Activated CD4-positive, alpha-beta T cell treated with anti-CD3 and anti-CD28 coated beads, Interleukin-2, amount 50 U/mL, for 16 hours (primary cell): Measurements from ENCODE around the gene DCLK2.

ENCODE experiments used
- DNase-seq: peaks from one replicate; pipeline ENCODE4 v3.0.0-alpha.2; 2020

Gene DCLK2

DNA sequence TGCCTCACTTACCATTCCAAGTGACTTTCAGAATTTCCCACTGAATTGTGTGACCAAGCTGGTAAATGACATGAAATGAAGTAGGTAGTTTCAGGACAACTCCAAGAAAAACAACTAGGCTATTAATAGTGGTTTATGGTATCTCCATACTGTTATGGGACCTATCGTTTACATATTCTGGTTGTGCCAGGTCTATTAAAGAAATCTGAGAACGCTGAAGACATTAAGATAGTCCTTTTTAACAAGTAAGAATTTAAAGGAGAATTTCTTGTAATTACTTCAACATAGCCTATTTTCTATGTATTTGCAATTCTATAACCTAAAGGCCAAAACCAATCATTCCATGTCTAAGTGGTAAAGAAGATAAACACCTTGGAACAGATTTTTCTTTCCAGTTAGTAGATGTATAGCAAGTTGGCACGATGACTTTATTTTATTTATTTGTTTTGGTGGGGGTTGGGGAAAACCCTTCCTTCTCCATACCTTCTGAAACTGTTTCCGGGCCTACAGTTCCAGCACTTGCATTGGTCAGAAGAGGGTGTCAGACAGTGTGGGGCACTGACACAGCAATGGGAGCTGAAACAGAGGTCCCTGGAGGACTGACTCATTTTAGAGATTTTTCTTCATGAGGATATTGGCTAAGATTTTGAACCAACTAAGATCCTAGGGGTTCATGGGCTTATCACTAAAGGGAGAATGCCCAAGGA, 7.6 kb upstream of the DCLK2 start:
- no peak for DNase-seq

DNA sequence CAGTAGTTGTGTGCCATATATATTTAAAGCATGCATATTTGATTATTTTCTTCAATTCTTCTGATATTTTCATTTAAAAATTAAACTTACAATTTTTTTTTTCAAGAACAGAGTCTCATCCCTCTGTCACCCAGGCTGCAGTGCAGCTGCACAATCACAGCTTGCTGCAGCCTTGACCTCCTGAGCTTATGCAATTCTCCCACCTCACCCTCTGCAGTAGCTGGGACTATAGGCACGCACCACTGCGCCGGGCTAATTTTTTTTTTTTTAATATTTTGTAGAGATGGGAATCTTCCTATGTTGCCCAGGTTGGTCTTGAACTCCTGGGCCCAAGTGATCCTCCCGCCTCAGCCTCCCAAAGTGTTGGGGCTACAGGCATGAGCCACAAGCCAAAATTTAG, 5.8 kb upstream of the DCLK2 start:
- no peak for DNase-seq

DNA sequence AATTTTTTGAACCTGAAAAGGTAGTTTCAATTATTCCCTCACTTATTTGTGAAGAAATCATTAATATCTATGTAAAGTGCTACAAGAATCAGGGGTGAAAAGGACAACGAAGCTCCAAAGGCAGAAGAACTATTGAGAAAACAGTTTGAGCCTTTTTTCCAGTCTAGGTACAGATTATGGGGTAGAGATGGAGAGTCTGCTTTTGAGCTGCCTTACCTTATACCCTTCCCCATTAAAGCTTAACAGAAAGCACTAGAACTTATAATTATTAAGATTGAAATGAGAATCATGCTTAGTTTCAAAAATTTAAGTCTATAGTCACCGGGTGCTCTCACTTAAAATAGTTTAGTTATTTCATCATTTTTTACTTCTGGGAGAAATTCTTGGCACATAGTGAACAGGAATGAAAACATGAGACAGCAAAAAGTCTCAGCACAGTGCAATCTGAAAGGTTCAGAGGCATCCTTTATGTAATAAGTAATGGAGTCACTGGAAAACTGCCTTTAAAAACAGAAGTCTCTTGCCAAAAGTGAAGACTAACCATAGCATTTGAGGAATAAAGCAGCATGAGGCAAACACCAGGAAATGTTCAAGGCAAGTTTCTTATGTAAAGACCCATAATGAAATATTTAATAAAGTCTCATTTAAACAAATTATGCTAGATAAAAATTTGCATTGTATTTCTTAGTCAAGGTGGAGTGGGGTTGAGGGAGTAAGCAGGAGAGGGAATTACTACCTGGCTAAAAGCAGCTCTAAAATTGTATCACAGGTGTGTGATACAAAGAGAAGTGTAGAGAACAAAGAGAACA, 5.1 kb upstream of the DCLK2 start:
- DNase-seq, result no peak

DNA sequence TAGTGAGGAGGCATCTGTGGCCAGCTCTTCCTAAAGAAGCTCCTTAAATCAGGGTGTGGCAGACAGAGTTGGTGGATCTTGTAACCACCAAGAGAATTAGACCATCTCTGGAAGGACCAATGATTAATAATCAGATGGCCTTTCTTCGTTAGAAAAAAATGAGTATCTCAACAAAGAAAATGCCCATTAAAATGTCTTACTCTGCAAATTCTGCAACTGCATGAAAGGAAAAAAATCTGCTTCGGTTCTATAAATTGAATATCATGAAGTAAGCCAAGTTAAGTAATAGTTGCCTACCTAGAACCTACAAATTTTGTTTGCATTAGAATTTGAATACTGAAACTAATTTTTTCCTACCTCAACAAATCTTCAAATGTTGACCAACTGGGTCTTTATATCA, 4.2 kb upstream of the DCLK2 start:
- DNase-seq, result no peak

DNA sequence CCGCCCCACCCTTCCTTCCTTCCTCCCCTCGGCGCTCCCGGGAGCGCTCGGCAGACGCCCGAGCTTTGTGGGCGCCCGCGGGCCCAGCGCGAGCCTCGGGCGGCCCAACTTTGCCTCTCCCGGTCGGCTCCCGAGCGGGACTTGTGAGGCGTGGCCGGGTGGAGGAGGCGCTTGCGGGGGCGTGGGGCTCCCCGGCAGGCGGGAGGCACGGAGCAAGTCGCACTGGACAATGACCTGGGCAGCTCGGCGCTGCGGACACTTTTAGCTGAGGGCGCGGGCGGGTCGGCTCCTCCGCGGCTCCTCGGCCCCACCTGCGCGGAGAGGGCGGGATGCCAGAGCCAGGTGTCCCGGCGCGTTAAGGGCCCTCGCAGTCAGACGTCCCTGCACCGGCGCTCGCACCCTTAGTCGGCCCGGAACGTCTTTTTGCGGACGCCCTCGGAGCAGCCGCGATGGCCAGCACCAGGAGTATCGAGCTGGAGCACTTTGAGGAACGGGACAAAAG, 385 bp downstream of the DCLK2 start:
- DNase-seq, result no peak

DNA sequence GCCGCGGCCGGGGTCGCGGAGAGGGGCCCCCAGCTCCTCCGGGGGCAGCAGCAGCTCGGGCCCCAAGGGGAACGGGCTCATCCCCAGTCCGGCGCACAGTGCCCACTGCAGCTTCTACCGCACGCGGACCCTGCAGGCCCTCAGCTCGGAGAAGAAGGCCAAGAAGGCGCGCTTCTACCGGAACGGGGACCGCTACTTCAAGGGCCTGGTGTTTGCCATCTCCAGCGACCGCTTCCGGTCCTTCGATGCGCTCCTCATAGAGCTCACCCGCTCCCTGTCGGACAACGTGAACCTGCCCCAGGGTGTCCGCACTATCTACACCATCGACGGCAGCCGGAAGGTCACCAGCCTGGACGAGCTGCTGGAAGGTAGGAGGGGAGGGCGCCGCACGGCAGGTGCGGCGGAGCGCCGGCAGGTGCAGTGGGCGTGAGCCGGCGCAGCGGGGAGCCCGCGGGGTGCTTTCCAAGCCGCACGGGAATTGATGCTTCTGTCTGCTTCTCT, 886 bp downstream of the DCLK2 start:
- DNase-seq, result peak; percentile 18

DNA sequence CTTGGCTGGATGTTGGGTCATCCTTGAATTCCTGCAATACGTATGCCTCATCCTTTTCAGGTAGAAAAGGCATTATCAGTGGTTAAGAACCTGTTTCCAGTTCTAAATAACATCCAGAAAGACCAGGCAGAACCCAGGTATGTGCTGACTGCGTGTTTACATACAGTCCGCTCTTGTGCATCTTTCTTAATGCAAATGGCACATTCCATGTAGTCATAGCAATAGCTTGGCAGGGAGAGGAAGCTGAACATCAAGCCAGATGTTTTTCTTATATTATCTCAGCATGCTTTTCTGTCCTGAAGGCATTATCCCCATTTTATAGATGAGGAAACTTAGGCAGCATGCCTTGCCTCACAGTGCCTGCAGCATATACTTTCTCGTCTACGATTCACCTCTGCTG, 2.1 kb downstream of the DCLK2 start:
- DNase-seq, result no peak

DNA sequence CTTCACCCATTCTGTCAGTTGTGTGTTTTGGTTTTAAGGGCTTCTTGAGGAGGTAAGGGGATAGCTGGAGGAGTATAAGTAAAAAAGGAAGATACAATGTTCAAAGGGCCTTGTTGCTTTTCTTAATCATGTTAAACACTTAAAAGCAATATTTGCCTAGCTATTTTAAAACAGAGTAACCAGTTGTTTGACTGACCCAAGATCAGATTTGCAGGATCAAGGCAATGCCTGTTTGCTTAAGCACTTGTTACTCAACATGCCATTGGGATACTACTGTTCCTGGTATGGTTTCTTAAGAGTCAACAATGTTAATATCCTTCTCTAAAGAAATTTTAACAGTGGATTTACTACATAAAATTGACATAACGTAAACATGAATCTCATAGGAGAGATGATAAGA, 2.6 kb downstream of the DCLK2 start:
- no peak for DNase-seq

DNA sequence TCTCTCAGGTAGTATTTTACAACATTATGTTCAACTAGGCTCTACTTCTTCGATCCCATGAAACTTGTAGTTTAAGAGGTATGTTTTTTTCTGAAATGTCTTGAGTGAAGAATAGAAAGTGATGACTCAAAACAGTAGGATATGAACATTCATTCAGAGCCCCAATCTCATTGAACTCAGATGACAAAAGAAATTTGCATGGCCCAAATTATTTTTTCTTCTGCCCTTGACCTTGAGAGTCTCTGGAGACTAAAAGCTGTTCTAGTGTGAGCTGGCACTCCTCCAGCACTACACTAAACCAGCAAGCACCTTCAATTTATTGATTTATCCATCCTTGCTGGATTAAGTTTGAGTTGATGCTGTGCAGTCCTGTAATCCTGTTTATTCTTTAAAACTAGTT, 4.0 kb downstream of the DCLK2 start:
- peak; percentile 62 for DNase-seq

DNA sequence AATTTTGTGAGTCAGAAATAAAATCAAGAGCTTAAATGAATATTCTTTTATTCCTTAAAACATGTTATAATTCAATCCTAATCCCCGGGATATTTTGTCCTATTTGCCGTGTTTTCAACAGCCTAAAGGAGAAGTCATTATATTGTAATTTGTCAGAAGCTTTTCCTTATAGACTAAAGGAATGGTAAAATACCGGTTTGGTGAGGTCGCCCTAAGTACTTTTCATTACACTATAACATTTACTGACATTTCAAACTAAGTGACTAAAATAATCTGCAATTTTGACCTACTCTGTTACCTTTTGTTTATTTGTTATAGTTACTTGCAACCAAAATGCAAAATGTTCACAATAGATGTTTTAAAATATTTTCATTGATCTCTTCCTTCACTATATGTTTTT, 8.8 kb downstream of the DCLK2 start:
- no peak for DNase-seq

DNA sequence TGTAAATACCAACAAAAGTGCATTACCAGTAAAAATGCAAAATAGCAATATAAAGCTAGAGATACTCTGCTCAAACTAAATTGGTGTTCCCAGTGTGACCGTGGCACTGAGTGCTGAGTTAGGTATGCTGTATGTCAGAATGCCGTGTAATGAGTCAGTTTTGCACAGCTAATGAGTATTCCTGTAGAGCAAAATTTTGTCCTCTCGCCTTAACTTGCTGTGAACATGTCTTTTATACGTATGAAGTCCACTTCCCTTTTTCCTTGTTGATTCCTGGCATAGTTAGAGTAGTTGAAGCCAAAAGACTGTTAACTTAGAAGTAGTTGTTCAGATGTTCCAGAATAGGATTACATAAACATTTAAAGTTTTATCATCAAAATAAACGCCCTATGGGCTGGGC, 11.5 kb downstream of the DCLK2 start:
- DNase-seq, result no peak

DNA sequence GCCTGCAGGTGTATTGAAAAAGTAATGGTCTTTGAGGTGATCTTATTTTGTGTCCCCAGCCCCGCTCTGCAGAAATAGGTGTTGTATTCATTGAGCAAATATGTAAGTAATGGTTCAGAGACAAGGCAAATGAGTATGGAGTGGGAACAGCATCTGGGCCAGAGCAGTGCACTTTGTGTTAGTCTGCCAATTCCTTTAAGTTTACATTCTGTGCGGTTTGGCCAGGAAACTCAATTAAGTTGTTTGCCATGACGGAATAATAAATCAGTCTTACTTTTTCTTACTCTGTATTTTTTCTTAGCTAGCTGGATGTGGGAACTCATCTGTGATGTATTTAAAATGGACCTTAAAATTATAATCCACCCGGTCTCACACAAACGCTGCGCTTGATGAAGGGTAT, 12.6 kb downstream of the DCLK2 start:
- no peak for DNase-seq

DNA sequence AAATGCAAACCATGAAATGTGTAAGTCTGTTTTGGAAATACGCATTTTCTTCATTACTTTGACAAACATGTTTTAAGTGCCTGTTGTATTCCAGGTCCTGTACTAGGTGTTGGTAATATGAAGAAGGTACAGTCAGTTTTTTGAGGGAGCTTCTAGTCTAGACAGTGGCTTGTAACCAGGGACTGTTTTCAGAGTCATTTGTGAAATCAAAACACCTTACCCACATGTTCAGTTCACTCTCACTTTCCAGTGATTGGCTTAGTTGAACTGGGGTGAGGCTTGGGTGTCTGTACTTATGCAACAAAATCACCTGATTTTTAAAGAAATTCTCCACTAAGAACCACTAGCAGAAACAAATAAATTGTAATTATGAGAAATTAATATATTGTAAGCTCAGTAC, 16.4 kb downstream of the DCLK2 start:
- no peak for DNase-seq

DNA sequence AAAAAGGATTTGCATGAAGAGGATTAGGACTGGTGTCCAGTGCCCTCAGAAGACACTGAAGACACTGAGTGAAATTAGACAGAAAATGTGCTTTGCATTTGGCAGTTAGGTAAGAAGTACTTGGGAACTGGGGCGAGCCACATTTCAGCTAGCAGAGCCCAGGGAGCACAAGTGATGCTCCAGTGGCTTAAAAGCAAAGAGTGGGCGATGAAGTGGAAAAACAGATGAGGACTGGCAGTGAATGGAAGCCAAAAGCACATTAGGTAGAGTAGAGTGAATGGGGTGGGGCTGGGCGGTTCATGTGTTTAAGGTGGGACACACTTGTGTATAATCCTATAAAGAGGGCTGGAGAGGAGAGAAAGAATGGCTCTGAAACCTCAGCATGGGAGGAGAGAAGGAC, 18.4 kb downstream of the DCLK2 start:
- no peak for DNase-seq

DNA sequence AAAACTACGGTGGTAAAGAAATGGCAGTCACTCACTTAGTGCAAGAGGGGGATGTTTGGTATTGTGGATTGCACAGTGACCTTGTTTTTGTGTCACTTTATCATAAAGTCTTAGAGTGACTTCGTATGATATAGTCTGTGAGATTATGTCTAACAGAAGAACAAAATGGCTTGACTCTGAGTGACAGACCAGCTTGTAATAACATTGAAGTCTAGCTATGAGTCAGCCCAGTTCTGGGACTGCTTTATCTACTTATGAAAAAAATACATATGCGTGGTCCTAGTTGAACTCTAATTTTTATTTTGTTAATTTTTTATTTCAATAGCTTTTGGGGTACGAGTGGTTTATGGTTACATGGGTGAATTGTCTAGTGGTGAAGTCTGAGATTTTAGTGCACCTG, 20.0 kb downstream of the DCLK2 start:
- no peak for DNase-seq

DNA sequence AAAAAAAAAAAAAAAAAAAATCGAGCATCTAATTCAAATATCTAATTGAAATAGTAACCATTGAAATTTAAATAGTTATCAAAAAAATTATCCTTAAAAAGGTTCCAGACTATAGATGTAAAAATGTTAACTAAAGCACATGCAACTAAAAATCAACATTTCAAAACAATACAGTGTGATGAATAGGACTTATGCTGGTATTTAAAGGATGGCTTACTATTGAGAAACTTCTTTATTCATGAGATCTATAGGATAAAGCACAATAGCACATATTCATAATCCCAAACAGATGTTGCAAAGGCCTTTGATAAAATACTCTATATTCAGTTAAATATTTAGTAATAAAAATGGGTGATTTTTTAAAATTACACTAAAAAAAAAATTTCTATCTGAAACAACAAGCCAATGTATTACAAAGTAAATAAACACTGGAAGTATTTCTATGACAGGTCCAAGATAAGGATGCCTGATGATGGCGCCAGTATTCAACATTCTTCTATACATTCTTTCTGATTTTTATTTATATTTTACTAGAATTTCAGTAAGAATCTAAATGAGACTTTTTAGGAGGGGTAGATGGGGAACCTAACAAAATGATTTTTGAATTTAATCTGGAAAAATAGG, 26.3 kb downstream of the DCLK2 start:
- DNase-seq, result no peak

DNA sequence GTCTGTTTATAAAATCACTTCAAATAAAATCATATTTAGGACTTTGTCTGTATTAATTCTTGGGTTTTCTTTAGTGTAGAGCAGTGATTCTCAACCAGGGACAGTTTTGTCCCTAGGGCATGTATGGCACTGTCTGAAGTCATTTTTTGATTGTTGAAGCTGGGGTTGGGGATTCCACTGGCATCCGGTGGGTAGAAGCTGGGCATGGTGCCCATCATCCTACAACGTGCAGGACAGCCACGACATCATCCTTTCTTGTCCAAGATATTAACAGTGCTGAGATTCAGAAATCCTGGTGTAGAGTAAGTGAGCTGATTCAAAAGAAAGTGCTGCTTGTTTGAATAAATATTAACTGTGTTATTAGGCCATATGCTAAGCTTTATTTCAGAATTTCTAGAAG, 28.6 kb downstream of the DCLK2 start:
- no peak for DNase-seq

DNA sequence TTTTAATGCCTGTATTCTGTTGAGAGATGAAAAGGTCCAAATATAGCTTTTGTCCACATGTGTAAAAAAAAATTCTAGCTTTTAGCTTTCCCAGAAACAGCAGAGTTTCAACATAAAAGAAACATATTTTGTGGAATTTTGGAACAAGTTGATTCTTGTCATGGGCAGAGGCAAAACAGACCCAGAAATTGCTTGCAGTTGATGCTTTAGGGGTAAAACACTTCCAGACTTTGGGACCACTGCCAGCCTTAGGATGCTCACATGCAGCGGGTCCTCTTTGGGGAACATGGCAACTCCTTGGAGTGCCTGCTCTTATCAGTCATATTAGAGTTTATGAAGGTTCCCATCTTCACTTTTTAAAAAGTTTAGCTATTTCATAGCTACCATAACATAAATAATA, 30.4 kb downstream of the DCLK2 start:
- DNase-seq, result no peak

DNA sequence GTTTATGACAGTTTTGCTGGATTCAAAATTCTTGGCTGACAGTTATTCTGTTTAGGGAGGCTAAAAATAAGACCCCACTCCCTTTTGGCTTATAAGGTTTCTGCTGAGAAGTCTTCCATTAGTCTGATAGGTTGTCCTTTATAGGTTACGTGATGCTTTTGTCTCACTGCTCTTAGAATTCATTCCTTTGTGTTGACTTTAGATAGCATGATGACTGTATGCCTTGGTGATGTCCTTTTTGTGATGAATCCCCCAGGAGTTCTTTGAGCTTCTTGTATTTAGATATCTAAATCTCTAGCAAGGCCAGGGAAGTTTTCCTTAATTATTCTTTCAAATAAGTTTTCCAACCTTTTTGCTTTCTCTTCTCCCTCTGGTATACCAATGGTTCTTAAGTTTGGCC, 36.4 kb downstream of the DCLK2 start:
- no peak for DNase-seq

DNA sequence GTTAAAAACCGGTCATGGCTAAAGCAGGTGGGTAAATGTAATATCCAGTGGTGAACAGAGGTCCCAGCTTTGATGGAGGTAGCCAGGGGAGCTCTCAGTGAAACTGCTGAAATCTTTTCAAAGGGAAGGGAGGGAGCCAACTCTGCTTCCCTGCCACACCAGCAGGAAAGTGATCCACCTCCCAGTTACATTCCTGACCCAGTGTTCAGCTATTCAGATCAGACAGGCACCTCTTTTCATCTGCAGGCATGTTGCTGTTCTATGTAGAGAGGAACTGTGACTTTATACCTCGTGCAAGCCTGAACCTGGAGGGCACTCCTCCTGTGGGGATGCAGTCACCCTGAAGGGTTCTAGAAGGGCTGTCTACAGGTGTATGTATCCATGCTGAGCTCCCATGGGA, 37.6 kb downstream of the DCLK2 start:
- DNase-seq, result no peak

DNA sequence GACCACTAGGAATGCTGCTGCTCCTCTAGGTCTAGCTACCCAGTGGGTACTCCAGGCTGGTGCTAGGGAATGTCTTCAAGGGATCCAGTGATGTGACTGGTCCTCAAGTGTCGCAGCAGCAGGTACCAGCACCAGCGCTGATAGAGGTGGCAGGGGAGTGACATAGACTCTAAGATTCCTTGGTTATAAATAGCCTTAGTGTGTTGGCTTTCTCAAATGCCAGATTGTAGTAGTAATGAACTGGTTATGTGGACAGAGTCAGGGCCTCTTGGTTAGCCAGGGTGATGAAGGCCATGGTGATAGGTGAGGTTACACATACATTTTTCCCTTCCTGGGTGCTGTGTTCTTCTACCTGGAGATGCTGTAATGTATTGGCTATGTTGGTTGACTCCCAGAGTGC, 38.3 kb downstream of the DCLK2 start:
- DNase-seq, result no peak

DNA sequence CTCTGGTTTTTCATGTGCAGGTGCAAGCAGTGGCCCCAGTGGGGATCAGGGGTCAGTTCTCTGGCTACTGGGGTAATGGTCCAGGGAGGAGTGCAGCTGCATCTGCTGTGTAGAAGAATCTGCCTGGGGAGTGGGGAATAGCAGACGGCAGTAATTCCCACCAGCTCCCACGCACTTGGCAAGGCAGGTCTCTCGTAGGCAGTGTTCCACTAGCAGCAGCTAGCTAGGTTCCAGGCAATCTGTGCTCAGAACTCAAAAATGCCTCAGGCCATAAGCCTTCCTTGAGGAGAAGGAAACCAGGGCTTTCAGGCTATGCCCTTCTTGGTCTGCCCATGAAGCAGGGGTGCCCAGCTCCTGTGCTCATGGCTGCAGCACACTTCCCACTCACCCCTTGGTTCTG, 38.8 kb downstream of the DCLK2 start:
- no peak for DNase-seq

DNA sequence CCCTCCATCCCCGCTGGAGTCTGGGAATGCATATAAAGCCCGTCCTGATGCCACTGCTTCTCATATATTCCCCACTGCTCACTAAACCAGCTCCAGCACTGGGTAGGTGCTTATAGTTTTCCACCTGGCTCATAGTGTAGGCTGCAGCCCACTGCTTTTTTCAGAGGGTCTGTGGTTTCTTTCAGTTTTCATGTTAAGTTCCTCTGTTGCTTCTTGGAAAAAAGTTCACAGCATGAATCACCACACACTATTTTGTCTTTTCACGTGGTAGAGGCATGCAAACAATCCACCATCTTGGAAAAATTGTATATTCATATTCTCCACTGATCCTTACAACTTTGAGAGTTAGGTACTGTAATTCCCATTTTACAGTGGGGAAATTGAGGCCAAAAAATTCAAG, 39.4 kb downstream of the DCLK2 start:
- no peak for DNase-seq

DNA sequence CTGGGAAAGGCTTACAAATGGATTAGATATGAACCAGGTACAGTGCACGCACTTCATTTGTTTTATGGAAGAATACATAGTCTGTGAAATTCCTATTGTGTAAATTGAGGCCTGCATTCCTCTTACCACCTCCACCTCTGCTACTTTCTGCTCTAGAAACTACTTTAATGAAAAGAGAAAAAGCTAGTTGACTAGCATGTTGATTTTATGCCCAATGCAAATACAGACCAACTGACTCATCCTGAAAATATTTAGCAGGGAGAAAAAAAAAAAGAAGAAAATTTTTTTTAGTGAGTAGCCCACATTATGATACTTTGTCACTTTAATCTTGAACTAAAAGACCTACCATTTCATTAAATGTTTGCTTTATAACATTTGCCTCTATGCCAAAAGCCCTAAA, 41.2 kb downstream of the DCLK2 start:
- DNase-seq, result no peak
